GDM1 (cell line): ENCODE measurements around the gene NIPAL3.

Experiments
- DNase-seq: peaks from one replicate; lab custom pipeline; 2025; lab: John Stamatoyannopoulos, UW

NIPAL3 gene

DNA sequence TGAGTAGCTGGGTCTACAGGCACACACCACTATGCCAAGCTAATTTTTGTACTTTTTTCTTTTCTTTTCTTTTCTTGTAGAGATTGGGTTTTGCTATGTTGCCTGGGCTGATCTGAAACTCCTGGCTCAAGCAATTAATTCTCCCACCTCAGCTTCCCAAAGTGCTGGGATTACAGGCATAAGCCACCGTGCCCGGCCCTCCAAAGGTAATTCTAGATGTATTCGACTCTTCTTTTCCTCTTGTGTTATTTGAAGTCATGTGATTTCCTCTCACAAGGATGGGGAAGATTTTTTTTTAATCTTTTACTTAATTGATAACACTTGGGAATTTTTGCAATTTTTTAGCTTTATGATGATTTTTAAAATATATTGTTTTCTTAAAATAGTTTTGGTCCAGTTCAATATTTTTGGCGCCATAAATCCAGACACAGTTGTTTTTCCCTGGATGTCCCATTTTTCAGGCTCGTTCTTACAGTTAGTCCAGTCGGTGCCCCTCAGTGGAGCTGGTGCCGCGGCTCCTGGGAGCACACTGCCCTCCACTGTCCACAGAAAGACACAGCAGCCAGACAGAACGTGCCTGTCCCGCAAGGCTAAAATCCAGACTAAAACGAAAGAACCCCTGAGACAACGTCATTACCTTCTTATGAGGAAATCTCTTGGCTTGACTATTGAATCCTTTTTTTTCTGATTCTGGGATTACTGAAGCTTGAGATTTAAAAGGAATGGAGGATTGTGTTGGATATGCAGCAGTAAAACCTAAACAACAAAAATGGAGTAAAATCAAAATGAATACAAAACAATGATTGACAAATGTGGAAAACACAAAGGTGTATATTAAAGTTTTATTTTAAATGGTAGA, 24.4 kb upstream of the NIPAL3 start:
- DNase-seq, result peak; percentile 34

DNA sequence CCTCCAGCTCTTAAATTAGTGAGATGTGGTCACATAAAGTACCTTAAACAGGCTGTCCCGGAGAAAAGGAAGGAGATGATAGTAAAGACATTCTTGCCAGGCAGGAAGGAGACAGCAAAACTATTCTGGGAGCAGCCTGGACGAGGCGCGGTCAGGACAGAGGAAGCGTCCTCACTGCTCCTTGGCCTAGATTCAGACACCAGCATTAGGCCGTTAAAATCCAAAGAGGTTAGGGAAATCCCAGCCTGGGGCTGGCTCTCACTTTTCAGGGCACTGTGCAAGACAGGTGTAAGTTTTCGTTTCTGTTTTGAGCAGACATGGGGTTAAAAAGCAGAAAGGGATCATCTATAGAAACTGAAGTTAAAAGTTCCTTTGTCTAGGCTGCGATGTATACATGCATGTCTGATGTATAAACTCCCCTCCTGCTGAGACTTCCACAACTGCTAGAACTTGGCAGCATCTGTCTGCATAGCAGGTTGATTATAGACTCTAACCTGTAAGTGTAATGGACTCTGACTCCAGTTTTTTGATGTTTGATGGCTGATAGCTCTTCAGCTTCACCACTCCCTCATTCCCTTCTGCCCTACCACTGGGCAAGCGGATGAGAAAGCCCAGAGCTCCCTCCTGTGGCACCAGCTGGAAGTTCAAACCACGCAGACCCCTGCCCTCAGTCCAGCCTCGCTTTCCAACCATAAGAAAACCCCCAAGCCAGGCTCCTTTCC, 23.6 kb upstream of the NIPAL3 start:
- DNase-seq, result peak; percentile 28

DNA sequence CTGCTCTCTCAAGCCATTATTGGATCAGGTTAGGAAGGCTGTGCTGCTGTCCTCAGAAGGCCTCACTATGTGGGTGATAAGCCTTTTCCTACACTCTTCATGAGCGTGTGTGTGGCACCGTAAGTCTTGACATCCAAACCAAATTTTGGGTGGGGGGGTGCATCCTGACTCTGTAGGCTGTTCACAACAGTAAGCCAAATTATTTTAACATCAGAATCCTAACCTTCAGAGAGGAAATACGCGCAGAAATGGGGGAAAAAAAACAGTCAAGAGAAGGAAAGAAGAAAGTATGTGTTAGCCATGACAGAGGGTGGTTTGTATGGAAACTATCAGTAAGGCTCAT, 23.0 kb upstream of the NIPAL3 start:
- DNase-seq, result no peak

DNA sequence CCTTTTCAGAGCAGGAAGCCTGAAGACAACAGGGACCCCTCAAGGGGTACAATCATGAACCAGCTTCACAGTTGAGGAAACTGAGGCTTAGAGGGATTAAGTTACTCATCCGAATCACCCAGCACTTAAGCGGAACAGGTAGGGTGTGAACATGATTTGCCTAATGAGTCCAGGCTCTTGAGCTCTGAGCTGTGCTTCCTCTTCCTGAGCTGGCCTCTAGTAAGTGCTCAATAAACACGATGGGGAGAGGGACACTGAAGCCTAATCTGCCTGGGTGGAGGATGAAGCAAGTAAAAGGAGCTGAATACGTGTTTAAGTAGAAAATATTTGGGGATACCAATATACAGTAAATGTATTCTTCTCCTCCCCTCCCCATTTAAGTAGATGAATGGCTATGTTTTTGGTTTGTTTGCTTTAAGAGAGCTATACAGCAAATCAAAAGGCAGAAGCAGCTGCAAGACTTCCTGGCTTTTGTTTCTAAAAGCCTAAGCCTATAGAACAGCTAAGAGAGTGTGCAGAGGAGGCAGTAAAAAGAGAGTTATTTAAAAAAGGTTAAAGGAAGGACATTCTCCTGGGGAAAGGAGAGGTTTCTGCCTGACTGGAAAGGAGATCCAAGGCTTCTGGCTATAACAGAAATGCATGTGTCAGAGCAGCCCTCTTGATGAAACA, 22.5 kb upstream of the NIPAL3 start:
- DNase-seq, result no peak

DNA sequence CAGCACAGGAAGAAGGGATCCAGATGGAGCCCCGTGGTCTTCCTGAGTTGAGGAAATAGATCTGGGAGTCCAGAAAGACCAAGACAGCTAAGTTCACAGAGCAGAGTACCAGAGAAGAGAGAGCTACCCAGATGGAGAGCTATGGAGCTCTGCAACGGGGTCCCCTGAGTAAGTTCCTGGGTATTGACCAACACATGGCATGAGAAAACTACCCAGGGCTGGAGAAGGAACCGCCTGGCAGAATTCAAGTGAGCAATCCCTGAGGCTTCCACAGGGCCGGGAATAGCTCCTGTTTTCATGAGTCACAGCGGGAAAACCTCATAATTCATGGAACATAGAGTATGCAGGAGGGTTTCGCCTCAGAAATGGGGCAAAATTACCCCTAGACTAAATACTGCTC, 21.7 kb upstream of the NIPAL3 start:
- DNase-seq, result no peak

DNA sequence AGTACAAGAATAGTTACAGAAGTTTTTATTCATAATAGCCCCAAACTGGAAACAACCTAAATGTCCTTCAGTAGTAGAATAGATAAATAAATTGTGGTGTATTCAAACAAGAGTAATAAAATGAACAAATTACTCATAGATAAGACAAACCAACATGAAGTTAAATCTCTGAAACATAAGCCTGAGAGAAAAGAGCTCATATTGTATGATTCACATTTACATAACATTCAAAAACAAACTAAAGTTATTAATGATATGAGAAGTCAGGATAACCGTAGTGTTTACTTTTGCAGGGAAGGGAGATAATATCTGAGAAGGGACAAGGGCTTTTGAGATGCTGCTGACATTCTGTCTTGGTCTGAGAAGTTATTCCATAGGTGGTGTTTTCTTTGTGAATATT, 15.5 kb upstream of the NIPAL3 start:
- no peak for DNase-seq

DNA sequence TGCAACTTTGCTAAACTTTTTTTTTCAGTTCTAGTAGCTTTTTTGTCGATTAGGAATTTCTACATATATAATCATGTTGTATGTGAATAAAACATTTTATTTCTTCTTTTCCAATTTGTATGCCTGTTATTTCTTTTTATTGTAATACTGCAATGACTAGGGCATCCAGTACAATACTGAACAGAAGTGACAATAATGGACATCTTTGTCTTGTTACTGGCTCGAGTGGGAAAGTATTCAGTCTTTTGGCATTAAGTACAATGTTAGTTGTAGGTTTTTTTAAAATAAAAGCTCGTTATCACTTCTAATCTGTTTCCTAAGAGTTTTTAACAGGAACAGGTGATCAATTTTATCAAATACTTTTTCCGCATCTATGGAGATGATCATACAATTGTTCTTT, 11.8 kb upstream of the NIPAL3 start:
- no peak for DNase-seq

DNA sequence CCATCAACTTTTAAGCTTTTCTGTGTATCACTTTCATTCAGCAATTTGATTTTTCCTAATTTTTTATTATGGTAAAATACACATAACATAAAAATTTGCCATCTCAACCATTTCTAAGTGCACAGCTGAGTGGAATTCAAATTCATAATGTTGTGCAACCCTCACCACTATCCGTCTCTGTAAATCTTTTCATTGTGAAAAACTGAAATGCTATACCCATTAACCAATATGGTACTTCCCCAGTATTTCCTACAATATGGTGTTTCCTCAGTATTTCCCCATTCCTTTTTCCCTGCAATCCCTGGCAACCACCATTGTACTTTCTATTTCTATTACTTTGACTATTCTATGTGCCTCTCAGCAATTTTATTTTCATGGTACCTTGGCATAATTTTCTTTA, 8.8 kb upstream of the NIPAL3 start:
- no peak for DNase-seq

DNA sequence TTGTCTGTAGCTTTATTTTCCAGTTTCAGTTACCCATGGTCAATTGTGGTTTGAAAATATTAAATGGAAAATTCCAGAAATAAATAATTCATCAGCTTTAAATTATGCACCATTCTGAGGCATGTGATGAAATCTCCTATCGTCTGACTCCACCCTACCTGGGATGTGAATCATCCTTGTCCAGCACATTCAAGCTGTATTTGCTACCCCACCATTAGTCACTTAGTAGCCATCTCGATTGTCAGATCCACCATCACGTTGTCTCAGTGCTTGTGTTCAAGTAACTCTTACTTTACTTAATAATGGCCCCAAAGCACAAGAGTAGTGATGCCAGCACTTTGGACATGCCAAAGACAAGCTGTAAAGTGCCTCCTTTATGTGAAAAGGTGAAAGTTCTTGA, 6.1 kb upstream of the NIPAL3 start:
- no peak for DNase-seq

DNA sequence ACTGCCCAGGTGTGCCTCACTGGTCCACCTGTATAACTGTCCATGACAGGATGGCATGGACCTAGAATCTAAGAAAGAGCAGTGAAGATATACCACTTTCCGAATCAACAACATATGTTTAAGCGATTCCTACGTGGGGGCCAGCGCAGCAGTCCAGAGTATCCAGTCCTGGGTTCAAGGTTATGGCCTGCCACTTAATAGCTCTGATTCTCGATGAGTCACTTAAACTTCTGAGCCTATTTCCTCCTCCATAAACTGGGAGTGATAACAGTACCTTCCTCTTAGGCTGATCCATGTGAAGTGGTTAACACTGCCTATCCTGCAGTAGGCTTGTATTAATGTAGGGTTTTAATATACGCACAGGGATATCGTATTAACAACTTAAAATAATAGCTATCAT, 4.9 kb upstream of the NIPAL3 start:
- DNase-seq, result no peak

DNA sequence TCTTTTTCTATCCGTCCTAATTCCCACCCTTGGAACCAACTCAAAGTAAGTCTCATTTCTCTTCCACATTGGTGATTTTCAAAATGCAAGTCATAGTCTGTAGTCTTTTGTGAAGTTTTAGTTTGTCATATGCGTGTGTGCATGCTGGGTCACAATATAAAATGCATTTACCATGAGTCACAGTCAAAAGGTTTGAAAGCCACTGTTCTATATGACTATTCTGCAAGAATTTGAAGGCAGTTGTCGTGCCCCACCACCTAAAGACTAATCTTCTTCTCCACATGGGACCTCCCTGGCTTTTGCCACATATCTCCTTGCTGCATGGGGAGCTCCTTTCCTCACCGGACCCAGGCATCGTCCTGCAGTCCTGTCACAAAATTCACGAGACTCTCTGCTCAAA, 3.6 kb upstream of the NIPAL3 start:
- no peak for DNase-seq

DNA sequence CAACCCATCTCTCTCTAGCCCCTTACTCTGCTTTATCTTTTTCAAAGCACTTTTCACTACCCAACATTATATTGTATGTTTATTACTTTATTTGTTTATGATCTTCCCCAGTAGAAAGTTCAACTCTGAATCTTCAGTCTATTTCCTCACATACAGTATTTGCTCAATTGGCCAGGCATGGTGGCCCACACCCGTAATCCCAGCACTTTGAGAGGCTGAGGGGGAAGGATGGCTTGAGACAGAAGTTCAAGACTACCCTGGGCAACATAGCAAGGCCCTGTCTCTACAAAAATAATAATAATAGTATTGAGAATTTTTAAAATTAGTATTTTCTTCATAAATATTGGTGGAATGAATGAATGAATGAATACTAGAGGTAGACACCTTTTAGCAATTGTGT, 3.2 kb upstream of the NIPAL3 start:
- DNase-seq, result no peak

DNA sequence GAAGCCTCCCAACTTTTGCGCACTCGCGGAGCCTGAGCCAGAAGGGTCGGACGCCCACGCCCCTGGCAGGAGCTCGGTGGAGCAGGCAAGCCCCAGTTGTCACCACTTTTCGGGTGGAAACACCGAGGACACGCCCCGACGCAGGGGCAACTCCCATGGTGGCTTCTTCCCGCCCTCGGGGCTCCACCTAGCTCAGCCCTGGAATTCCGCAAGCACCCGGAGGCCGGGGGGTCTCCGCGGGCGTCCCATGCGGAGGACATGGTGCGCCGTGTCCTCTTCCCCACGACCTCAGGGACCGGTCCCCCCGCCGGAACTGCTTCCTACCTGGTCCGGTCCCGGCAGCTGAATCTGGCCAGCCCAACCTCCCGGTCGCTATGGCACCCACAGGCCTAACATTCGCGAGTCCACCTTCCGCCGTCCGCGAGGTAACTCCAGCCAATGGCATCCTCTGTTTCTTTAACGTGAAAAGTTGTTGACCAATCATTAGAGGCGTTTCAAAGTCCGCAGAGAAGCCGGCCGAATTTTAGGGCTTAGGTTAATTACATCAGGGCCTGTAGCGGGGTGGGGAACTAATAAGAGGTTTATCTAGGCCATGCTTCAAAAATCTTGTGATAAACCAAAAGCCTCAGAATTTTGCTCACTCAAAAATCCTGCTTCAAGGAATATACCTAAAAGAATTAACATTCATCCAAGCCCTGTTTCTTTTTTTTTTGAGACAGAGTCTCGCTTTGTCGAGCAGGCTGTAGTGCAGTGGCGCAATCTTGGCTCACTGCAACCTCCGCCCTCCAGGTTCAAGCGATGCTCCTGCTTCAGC, 2.0 kb upstream of the NIPAL3 start, which contains the start of gene STPG1:
TSS of gene STPG1 (minus strand) at position 433 of the 814 bp plus-strand sequence. CDS start 12,394 bp downstream, outside the sequence.
- peak; percentile 72 for DNase-seq

DNA sequence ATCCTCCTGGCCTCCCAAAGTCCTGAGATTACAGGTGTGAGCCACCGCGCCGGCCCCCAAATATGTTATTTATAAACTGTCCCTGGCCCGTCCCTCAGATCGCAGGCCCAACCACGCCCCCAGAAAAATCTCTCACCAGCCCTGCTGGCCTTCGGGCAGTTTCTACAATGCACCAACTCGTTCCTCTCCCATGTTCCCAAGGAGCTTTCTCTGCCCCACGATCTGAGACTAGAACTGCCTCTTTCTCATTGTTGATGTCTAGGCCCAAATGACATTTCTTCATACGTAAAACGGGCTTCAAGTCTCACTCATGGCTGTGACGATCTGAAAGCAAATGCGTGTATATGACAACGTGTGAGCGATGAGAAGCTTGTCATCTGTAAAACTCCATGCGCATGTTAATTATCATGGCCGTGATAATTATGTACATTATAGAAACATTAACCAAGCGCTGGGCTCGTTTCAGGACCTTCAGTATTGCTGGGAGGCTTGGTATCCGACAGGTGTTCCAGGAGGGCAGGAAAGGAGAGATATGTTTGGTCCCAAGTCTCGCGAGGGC, 748 bp upstream of the NIPAL3 start:
- DNase-seq, result no peak

DNA sequence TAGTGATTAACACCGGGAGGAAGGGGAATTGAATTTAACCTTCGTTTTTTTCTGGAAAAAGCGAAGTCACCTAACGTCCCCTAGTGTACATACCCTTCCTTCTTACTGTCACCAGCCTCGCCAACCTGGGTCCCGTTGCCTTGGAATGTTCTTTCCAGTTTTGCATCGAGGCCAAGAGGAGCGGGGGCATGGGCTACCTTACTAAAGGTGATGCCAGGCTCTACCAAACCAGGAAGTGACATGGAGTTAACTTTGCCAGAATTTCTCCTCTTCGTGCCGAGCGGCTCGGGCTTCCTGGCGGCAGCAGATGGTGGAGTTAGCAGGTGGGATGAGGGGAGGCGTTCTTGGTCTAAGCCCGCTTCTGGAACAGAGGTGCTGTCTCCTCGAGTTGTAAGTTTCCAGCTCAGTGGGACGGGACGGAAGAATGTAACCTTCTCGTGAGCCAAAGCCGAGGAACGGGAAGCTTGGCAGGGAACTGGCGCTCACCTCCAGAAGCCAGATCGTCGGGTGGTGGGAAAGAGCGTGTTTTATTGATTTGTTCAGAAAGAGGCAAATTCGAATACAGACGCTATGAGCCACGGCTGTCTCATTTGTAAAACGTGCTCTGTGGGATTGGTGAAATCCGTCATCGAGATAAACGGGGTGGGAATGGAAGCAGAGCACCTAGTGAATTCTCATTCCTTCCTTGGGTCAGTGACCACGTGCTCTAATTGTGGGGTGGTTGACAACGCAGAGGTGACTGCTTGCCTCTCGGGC, 486 bp downstream of the NIPAL3 start:
- DNase-seq, result no peak

DNA sequence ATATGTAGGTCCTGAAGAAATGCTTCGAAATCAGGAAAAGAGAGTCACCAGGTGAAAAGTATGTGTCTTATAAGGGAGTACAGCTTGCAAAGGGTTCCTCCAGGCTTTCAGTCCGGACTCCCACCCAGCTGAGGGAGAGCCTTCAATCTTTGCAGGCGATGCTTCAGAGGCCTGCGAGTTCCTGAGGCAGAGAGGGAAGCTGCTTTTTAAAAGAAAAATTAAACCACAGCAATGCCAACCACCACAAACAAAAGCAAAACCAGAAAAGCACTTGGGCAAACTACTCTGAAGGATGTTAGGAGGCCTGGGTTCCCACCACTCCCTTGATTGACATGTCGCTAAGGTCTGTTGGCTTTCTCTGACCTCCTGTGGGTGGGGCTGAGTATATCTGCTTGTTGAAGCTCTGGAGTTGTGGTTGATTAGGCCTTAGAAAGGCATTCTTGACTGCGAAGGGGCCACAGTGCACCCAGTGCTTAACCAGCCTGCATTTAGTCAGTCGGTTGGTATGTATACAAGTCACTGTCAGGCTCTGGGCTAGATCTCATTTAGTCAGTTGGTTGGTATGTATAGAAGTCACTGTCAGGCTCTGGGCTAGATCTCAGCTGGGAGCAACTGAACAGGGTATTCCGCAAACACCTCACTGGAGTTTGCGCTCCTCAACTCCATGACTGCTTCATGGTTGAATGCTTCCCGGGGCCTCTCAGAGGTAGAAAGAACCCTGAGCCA, 1.2 kb downstream of the NIPAL3 start:
- DNase-seq, result peak; percentile 71

DNA sequence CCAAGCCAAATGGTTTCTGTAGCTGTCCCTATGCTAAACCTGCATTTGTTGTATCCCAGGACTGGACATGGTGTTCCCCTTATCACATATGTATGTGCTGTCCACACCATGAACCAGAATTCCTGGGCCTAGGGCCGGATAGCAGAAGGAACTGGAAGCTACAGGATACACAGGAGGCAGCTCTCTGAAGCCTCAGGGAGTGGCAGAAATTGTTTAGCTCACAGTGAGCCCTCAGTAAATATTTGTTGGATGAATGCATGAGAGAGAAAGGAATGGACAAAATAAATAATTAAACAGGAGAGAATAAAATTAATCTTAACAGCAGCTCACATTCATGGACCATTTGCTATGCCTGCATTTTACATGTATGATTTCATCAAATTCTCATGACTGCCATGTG, 2.1 kb downstream of the NIPAL3 start:
- no peak for DNase-seq

DNA sequence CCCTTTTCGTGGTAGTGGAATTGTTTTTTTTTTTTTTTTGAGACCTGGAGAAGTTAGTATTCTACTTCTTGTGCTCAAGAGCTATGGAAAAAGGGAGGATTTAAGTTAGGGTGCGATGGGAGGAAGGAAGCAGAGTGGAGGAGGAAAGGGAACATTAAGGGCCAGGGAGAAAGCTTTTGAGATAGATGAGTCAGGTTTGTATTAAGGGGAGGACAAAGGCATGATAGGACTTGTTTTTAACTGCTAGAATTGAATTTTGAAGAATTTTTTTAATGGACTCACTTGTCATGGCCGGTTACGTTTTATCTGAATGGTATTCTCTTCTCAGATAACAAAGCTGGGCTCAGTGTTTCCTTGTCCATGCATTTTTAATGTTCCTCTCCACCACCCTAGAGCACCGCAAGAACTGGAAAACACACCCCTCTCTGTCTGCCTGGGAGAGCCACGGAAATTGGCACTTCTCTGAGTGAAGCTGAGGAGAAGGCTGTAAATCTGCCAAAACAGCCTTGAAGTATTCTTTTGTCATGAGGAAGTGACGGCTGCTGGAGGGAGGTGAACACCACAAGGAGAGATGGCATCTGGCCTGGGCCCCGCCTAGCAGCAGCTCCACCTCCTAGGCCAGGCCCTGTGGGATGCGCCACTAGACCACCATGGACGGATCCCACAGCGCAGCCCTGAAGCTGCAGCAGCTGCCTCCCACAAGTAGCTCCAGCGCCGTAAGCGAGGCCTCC, 3.5 kb downstream of the NIPAL3 start:
- DNase-seq, result peak; percentile 81

DNA sequence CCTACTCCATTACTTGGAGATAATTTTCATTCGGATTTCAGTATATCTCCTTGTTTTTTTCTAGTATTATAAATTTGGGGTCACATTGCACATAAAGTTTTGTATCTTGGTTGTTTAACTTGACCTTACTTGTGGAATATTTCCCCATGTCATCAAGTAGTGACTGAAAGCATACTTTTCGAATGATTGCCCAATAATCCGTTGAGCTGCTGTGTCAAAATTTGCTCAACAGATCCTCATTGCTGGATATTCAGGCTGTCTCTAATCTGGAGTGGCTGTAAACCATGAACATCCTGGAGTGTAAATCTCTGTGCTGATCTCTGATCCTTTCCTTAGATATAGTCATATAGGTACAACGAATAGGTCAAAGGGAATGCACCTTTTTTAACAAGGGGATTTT, 4.9 kb downstream of the NIPAL3 start:
- DNase-seq, result no peak

DNA sequence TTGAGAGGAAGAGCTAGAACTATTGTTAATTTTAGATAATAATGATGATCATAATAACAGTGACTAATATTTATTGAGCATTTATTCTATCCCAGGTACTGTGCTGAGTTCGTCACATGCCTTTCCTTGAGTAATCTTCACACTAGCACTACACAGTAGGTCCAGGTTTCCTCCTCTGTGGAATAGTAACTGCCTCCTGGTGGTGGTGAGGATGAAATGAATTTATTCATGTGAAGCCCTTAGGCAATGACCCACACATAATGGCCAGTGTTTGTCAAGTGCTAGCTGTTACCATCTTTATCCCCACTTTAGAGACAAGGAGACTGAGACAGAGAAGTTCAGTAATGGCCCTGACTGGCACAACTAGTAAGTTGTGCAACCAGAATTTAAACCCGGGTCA, 5.9 kb downstream of the NIPAL3 start:
- no peak for DNase-seq
